ENCODE results near the gene PLXNA4. TPM values are rescaled to one million over a fixed set of nuclear protein-coding genes. Genes with fewer than 3 reads are reported as not detected.

PLXNA4 gene
- total RNA-seq, 1 donor = 2.6 TPM

DNA sequence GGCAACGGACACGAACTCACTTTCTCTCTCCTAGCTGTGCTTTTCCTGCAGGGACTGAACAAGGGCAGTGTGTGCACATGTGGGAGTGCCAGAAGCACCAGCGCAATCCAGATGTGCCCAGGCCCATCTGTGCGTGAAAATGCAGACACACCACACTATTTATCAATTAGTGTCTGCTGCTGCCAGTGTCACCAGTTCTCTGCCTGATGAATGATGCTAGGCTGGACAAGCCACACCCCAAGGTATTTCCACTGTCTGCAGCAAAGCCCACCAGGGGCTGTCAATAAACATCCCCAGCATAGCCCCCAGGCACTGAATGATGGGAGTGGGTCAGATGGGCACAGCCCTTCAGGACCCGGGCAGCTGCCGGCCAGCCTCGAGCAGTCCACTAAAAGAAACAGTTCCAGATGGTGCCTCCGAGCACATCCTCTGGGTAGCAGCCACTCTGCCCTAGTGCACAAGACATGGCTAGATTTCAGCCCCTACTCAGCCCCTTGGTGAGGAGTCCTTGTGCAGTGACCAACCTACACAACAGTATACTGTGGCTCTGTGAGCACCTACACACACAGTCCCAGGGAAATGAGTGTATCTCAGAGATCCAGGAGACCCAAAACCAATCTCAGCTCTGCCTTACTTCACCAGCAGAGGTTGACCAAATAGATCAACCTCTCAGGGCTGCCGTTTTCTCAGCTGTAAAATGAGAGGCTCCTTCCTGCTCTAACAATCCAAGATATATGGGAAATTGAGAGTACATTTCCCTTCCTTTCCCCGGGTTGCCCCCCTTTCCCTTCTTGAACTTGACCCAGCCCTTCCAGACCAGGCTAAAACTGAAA, 314.7 kb downstream of the PLXNA4 start:
- Histone ChIP-seq H3K9me3 (ENCODE audit: low read depth, low read length) (no peaks in the 10 kb centered on the region), H3K27me3 (ENCODE audit: insufficient read depth, low read length) (no peaks in the 10 kb centered on the region), H3K4me1 (ENCODE audit: insufficient read depth, low read length) (no peaks in the 10 kb centered on the region), H3K4me3 (ENCODE audit: low read length) (no peak overlapping the region)

DNA sequence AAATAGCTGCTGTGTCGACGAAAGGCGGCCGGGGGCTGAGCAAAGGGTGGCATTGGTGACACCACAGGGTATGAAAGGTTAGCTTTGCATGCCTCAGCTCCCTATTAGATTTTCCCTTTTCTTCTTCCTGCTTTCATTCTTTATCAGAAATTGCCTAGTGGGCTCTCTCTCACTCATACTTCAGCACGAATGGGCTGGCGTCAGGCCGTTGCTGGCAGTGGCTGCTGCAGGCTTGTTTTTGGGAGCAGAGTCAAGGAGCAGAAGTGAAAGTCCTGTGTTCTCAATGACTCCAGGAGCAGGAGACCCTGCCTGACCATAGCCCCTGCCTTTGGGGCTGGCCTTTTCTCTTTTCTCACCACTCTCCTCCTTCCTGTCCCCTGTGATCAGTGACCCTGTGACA, 318.0 kb downstream of the PLXNA4 start:
- H3K4me1 ChIP-seq (ENCODE audit: insufficient read depth, low read length) = no peaks in the 10 kb centered on the region
- H3K27me3 ChIP-seq (ENCODE audit: insufficient read depth, low read length) = no peaks in the 10 kb centered on the region
- H3K9me3 ChIP-seq (ENCODE audit: low read depth, low read length) = no peaks in the 10 kb centered on the region
- no peak overlapping the region for H3K4me3 ChIP-seq (ENCODE audit: low read length)

DNA sequence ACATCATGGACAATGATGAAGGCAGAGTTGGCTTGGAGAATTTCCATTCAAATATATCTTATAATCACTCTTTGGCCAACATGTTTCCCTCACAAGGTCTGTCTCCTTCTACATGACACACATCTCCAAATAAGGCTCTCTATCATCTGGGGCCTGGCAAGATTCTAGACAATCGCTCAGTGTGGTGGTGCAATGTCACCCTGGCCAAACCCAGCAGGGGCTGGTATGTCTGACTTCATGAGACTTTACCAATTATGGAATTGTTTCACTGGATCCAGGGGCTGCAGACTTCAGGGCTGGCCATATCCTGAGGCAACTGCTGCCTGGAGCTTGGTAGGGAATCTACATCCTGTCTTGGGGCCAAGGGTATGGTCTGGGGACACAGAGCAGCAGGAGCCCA, 319.0 kb downstream of the PLXNA4 start:
- Histone ChIP-seq H3K9me3 (ENCODE audit: low read depth, low read length) (no peaks in the 10 kb centered on the region), H3K27me3 (ENCODE audit: insufficient read depth, low read length) (no peaks in the 10 kb centered on the region), H3K4me3 (ENCODE audit: low read length) (no peak overlapping the region), H3K4me1 (ENCODE audit: insufficient read depth, low read length) (no peaks in the 10 kb centered on the region)

DNA sequence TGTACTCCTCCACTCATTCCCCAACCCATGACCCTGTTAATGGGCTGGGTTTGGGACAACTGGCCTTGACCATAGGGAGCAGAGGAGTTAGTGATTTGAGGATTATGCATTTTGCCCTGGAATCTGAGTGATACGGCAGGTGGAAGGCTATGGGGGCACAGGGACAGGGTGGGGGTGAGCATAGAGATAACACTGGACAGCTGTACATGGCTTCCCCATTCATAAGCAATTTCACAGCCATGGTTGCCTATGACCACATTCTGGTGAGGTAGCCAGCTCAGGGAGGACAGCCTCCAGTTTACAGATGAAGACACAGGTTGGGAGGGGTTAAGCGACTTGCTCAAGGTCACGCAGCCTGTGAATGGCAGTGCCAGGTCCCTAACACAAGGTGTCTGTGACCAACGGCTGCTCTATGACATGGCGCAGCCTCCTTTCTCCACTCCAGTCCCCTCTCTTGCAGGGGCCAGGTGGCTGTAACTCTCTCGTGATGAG, 319.5 kb downstream of the PLXNA4 start:
- H3K9me3 ChIP-seq (ENCODE audit: low read depth, low read length) = no peaks in the 10 kb centered on the region

DNA sequence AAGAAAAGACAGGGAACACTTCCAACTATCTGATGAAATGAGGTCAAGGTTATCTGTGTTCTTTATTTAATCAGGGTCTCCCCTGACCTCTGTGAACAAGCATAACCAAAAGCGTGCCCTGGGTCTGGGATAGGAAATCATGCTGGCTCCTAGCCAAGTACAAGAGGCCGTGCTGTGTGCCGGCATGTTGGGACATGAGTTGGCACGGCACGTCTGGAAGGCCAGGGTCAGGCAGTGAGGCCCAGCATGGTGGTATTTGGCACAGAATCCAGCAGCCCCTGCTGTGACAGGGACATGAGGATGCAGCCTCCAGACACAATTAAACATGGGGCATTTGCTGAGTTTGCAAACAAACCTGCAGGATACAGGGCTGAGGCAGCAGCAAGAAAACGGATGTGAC, 320.4 kb downstream of the PLXNA4 start:
- no peaks in the 10 kb centered on the region for H3K27me3 ChIP-seq (ENCODE audit: insufficient read depth, low read length)
- H3K4me1 ChIP-seq (ENCODE audit: insufficient read depth, low read length) = no peaks in the 10 kb centered on the region
- H3K4me3 ChIP-seq (ENCODE audit: low read length) = no peak overlapping the region
- H3K9me3 ChIP-seq (ENCODE audit: low read depth, low read length) = no peaks in the 10 kb centered on the region

More for the DNA sequence above, 319.5 kb downstream of the PLXNA4 start:
- Histone ChIP-seq H3K4me3 (ENCODE audit: low read length) (no peak overlapping the region), H3K4me1 (ENCODE audit: insufficient read depth, low read length) (no peaks in the 10 kb centered on the region), H3K27me3 (ENCODE audit: insufficient read depth, low read length) (no peaks in the 10 kb centered on the region)

DNA sequence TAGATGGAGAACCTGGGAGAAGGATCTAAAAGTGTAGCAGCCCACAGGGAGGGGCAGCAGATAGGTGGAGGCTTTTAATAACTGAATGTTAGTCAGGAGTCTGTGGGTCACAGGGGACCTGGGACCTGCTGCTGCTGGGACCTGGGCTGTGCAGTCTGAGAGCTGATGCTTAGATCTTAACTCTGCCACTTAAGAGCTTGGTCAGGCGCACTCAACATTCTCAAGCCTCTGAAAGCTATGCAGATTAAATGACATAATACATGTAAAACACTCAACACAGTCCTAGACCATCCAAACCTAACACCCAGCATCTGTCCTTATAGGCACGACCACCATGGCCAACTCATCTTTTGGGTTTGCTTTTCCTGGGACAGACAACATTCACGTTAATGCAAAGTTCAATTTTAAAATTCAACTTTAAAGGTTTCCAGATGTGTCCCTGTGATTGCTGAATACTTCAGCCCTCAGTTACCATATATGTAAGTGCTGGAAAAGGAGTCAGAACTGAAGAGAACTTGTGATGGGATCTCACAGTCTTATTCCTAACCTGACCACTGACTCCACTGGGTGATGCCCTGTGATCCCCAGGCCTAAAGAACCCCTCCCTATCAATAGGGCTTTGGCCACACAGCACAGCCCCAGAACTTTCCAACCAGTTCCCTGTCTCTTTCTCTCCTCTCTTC, 321.0 kb downstream of the PLXNA4 start:
- Histone ChIP-seq H3K4me3 (ENCODE audit: low read length) (no peak overlapping the region), H3K9me3 (ENCODE audit: low read depth, low read length) (no peaks in the 10 kb centered on the region), H3K27me3 (ENCODE audit: insufficient read depth, low read length) (no peaks in the 10 kb centered on the region), H3K4me1 (ENCODE audit: insufficient read depth, low read length) (no peaks in the 10 kb centered on the region)

DNA sequence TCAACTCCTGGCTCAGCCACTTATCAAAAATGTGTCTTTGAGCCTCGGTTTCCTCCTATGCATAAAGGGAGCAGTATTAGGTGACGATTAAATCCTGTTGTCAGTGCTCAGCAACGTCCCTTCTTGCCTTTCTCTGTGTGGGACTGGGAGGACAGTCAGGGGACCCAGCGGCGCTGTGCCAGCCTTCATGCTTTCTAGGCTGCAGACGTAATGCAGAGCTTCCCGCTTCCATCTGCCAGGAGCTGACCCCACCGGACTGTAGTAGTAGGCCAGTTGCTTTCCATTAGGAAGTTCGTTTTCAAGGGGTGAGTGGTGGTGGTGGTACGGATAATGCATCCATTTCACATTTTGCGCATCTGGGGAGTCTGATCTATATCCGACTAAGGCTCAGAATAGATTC, 321.8 kb downstream of the PLXNA4 start:
- Histone ChIP-seq H3K4me3 (ENCODE audit: low read length) (no peak overlapping the region), H3K9me3 (ENCODE audit: low read depth, low read length) (no peaks in the 10 kb centered on the region), H3K27me3 (ENCODE audit: insufficient read depth, low read length) (no peaks in the 10 kb centered on the region), H3K4me1 (ENCODE audit: insufficient read depth, low read length) (no peaks in the 10 kb centered on the region)

DNA sequence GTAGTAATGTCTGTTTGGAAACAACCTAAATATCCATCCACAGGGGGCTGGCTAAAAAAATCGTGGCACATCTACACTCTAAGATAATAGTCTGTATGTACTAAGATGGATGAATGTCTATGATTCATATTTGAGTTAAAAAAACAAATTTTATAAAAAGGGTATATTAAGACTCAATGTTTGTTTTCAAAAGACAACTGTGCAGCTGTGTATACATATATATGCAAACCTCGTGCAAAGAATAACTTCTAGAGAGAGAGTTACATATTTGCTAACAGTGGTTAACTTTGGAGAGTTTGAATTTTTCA, 323.5 kb downstream of the PLXNA4 start:
- no peaks in the 10 kb centered on the region for H3K27me3 ChIP-seq (ENCODE audit: insufficient read depth, low read length)
- no peaks in the 10 kb centered on the region for H3K9me3 ChIP-seq (ENCODE audit: low read depth, low read length)
- H3K4me1 ChIP-seq (ENCODE audit: insufficient read depth, low read length) = no peaks in the 10 kb centered on the region
- H3K4me3 ChIP-seq (ENCODE audit: low read length) = no peak overlapping the region

DNA sequence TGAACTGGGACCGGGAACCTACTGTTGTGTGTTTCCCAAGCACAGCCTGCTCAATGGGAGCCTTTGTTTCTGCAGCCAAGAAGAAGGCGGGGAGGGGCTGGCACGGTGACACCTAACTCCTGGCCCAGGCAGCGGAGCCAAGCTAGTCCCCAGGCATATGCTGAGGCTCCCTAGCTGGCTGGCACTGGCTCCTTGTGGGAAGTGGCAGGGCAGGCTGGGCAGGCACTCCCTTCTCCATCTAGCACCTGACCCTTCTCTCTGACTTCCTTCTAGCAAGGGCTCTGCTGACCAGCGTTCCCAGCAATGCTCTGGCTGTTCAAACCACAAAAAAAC, 325.0 kb downstream of the PLXNA4 start:
- no peaks in the 10 kb centered on the region for H3K9me3 ChIP-seq (ENCODE audit: low read depth, low read length)
- no peak overlapping the region for H3K4me3 ChIP-seq (ENCODE audit: low read length)
- H3K27me3 ChIP-seq (ENCODE audit: insufficient read depth, low read length) = no peaks in the 10 kb centered on the region
- no peaks in the 10 kb centered on the region for H3K4me1 ChIP-seq (ENCODE audit: insufficient read depth, low read length)

DNA sequence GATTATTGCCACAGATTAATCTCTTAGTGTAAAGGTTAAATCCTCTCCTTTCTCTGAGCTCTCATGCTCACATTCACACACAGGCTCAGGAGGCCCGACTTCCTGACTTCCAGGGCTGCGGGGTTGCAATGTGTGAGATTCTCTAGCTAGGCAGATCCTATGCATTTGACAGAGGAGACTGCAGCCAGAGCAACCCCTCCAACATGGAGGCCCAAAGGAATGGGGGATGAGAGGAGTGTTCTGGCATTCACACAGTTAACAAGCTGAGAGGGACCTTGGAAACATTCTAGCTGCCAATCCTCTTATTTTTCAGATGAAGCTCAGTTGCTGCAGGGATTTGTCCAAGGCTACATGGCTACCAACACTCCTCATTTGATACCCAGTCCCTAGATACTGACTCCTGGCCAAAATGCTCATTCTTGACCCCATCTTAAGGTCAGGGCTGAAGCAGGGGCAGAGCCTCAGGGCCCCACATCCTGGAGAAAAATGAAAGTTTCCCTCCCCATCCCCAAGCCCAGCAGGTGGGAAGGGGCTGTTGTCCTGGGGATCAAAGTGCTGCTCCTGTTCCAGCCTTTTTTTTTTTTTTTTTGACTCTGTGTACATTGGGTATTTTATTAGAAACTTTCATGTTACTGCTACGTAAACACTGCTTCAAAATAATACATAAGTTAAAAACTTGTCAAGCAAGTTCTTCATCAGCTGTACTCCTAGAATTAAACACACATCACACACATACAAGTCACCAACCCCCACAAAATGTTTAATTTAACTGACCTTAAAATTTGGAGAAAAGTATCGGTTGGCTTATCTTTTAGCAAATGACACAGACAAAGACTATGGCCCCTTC, 325.6 kb downstream of the PLXNA4 start:
- H3K4me1 ChIP-seq (ENCODE audit: insufficient read depth, low read length) = no peaks in the 10 kb centered on the region

DNA sequence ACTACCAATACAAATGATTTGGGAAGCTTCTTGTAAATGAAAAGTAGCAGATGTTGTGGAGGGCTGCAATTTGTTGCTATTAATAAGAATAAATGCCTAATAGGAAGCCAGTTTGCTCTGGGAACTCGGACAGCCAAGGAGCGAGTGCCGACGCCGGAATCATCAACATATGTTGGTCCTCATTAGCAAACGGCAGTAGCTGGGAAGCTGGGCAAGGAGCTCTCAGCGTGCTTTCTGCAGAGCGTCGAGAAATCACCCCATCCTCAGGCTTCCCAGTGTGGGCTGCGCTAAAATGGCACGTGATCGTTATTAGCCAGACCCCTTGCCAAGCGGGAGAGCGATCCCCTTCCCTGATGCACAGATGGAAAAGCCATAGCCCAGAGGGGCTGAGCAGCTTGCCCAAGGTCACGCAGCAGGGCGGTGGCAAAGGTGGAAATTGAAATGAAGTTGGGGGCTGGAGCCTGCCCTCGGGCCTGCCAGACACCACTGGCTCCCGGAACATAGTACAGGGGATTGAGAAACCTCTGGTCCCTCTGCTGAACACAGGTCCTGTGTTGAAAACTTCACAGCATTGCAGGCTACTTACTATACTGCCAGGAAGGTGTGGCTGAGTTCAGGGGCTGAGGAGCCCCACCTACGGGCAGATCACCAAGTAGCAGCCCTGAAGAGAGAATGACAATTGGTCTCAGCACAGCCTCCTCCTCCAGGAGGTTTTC, 326.9 kb downstream of the PLXNA4 start:
- no peaks in the 10 kb centered on the region for H3K27me3 ChIP-seq (ENCODE audit: insufficient read depth, low read length)
- H3K9me3 ChIP-seq (ENCODE audit: low read depth, low read length) = no peaks in the 10 kb centered on the region
- no peak overlapping the region for H3K4me3 ChIP-seq (ENCODE audit: low read length)
- H3K4me1 ChIP-seq (ENCODE audit: insufficient read depth, low read length) = no peaks in the 10 kb centered on the region

More for the DNA sequence above, 325.6 kb downstream of the PLXNA4 start:
- Histone ChIP-seq H3K9me3 (ENCODE audit: low read depth, low read length) (no peaks in the 10 kb centered on the region), H3K27me3 (ENCODE audit: insufficient read depth, low read length) (no peaks in the 10 kb centered on the region), H3K4me3 (ENCODE audit: low read length) (no peak overlapping the region)

DNA sequence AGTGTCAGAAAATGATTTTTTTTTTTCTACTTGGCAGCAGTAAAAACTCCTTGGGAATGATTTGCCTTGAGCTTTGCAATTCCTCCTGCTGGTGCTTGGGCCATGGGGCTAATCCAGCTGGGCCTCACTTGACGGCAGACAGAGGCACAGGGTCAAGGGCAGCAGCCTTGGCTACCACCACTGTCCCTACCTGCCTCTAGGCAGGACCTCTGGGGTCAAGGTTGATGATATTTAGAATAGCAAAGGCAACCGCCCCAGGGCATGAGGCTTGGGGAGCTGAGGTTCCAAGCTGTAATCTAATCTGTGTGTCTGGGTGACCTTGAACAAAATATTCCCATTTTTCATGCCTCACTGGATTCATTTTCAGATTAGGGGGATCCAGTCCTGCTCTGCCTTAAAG, 327.4 kb downstream of the PLXNA4 start:
- H3K27me3 ChIP-seq (ENCODE audit: insufficient read depth, low read length) = no peaks in the 10 kb centered on the region
- H3K9me3 ChIP-seq (ENCODE audit: low read depth, low read length) = no peaks in the 10 kb centered on the region
- H3K4me3 ChIP-seq (ENCODE audit: low read length) = no peak overlapping the region
- H3K4me1 ChIP-seq (ENCODE audit: insufficient read depth, low read length) = no peaks in the 10 kb centered on the region

DNA sequence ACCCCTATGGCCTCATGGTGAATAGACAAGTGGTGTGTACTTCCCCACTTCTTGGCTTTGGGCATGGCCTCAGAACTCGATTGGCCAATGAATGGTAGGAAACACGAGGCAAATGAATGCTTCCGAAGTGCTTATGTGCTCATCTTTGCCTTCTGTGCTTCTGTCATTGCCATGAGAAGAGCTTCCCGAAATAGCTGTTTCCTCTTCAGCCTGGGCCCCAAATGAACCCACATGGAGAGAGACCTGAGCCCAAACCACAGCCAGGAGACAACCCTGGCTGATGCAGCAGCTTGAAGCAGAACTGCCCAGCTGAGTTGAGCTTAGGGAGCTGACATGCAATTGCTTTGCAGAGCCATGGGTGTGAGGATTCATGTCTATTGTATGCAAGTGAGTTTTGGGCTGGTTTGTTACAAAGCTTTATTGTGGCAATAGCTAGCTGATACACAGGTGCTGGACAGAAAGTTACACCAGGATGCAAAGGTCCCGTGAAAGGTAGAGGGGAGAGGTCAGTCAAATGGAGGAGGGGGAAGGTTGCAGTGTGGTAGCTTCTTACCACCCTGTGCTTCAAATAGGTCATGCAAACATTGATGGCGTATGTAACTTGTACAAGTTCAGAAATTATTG, 328.2 kb downstream of the PLXNA4 start:
- Histone ChIP-seq H3K27me3 (ENCODE audit: insufficient read depth, low read length) (no peaks in the 10 kb centered on the region), H3K4me1 (ENCODE audit: insufficient read depth, low read length) (no peaks in the 10 kb centered on the region), H3K4me3 (ENCODE audit: low read length) (no peak overlapping the region), H3K9me3 (ENCODE audit: low read depth, low read length) (no peaks in the 10 kb centered on the region)

DNA sequence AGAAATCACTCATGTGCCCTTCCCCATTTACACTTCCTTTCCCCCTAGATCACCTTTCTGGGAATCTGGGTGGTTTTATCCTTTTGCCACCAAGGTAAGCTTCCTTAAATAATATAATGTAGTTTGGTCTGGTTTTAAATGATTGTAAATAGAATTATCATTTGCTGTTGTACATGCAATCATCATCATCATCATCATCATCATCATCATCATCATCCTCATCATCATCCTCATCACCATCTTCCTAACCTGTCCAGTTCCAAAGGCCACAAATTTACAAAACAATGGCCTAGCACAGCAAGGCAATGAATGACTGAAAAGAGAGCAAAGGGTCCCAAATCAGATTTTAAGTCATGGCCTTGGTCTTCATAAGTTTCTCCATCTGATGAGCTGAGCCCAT, 329.7 kb downstream of the PLXNA4 start:
- no peaks in the 10 kb centered on the region for H3K27me3 ChIP-seq (ENCODE audit: insufficient read depth, low read length)
- no peaks in the 10 kb centered on the region for H3K9me3 ChIP-seq (ENCODE audit: low read depth, low read length)
- H3K4me3 ChIP-seq (ENCODE audit: low read length) = no peak overlapping the region
- H3K4me1 ChIP-seq (ENCODE audit: insufficient read depth, low read length) = no peaks in the 10 kb centered on the region
